Lung (tissue), 12 donors: ENCODE results near the gene IQGAP2. TPM values are rescaled to one million over a fixed set of nuclear protein-coding genes. Genes with fewer than 3 reads are reported as not detected.

Source experiments
- ATAC-seq: fragments of 200-7000 bp; cut with Tn5 transposase; one replicate; pipeline ENCODE4 v1.9.1; 2020; ENCODE audit warnings: moderate number of reproducible peaks; ENCODE audit not compliant: insufficient read depth, low FRiP score
- DNase-seq, 3 donors: peaks; one replicate each; pipeline ENCODE4 v3.0.0-alpha.2; 2013 to 2017
- H3K27ac ChIP-seq, 2 donors: one replicate each; pipeline ENCODE4 v1.5.1; 2013; ENCODE audit warnings: mild to moderate bottlenecking in 2 of 2, moderate library complexity in 2 of 2, control low read depth in 1 of 2, inconsistent platforms in 1 of 2, low read depth in 1 of 2, low read length in 1 of 2
- H3K27me3 ChIP-seq, 3 donors: one replicate each; pipeline ENCODE4 v1.5.1; 2013; ENCODE audit warnings: low read length in 2 of 3; ENCODE audit not compliant: control insufficient read depth in 3 of 3, insufficient read depth in 3 of 3
- H3K36me3 ChIP-seq, 4 donors: one replicate each; pipeline ENCODE4 v1.5.1; 2013; ENCODE audit warnings: low read length in 4 of 4, mild to moderate bottlenecking in 1 of 4, moderate library complexity in 1 of 4; ENCODE audit not compliant: control insufficient read depth in 4 of 4, insufficient read depth in 4 of 4
- H3K4me1 ChIP-seq, 5 donors: one replicate each; pipeline ENCODE4 v1.5.1; 2013; ENCODE audit warnings: low read length in 5 of 5, mild to moderate bottlenecking in 2 of 5, moderate library complexity in 1 of 5; ENCODE audit not compliant: control insufficient read depth in 5 of 5, insufficient read depth in 5 of 5
- H3K4me3 ChIP-seq: one replicate; pipeline ENCODE4 v1.5.1; 2013; ENCODE audit warnings: mild to moderate bottlenecking, control low read depth, moderate library complexity
- H3K9ac ChIP-seq, 2 donors: one replicate each; pipeline ENCODE4 v1.5.1; 2013; ENCODE audit warnings: low read length in 2 of 2, control low read depth in 1 of 2; ENCODE audit not compliant: insufficient read depth in 1 of 2
- H3K9me3 ChIP-seq, 4 donors: one replicate each; pipeline ENCODE4 v1.5.1; 2013; ENCODE audit warnings: low read length in 3 of 4, mild to moderate bottlenecking in 1 of 4, moderate library complexity in 1 of 4; ENCODE audit not compliant: control insufficient read depth in 4 of 4, insufficient read depth in 3 of 4
- WGBS, 2 donors: extraction: QIAGEN DNeasy Blood & Tissue Kit; methylation state at CpG; one replicate each; pipeline ENCODE4 v1.1.7; 2013; 5-methylcytosine and 5-hydroxymethylcytosine counted together
- polyA plus RNA-seq, 2 donors: library from polyadenylated mRNA; stranded (reverse); fragments of 200-250 nt; gene quantifications; one replicate each; pipeline ENCODE4 v1.2.1, GENCODE V29; 2013
- total RNA-seq, 2 donors: library from RNA; depleted of rRNA in 1 of 2; stranded (reverse); fragments of >200 nt in 1 of 2; gene quantifications; one replicate each; pipeline ENCODE4 v1.2.1, GENCODE V29; 2014 to 2021
- TF ChIP-seq, protein P1 (sequence below): IDR thresholded peaks from 2 replicates; pipeline ENCODE4 v1.5.1; 2012; ENCODE audit warnings: mild to moderate bottlenecking; ENCODE audit errors: control extremely low read depth, extremely low read depth
- donor health status: control.
- donor health status: control.
- donor health status: Bipolar disorder and iron deficiency.
- donor health status: healthy.
- donor health status: DM: yes; HTN: yes; CAD: no.

Gene IQGAP2
- total and polyA plus RNA-seq, 4 donors, result 6.0 to 33.6 (median 13.7) TPM

GRCh38 chr5:76376148-76376865 lies 26.8 kb upstream of the IQGAP2 start:
- Histone ChIP-seq H3K9me3 (no peaks in the 10 kb centered on the region), H3K36me3 (no peaks in the 10 kb centered on the region), H3K4me1 (peaks cover 0 to 8% (median 2%) of the 10 kb centered on the region in 5 donors), H3K27me3 (no peaks in the 10 kb centered on the region), H3K9ac (no peak overlapping the region), H3K27ac (no peak overlapping the region), H3K4me3 (no peak overlapping the region)
- ATAC-seq (no peak), DNase-seq (no peak)
- TF ChIP-seq, protein P1, sequence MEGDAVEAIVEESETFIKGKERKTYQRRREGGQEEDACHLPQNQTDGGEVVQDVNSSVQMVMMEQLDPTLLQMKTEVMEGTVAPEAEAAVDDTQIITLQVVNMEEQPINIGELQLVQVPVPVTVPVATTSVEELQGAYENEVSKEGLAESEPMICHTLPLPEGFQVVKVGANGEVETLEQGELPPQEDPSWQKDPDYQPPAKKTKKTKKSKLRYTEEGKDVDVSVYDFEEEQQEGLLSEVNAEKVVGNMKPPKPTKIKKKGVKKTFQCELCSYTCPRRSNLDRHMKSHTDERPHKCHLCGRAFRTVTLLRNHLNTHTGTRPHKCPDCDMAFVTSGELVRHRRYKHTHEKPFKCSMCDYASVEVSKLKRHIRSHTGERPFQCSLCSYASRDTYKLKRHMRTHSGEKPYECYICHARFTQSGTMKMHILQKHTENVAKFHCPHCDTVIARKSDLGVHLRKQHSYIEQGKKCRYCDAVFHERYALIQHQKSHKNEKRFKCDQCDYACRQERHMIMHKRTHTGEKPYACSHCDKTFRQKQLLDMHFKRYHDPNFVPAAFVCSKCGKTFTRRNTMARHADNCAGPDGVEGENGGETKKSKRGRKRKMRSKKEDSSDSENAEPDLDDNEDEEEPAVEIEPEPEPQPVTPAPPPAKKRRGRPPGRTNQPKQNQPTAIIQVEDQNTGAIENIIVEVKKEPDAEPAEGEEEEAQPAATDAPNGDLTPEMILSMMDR, result no peak
- WGBS, 2 donors, result 93% methylated on average over 3 of the region's 3 CpGs

DNA sequence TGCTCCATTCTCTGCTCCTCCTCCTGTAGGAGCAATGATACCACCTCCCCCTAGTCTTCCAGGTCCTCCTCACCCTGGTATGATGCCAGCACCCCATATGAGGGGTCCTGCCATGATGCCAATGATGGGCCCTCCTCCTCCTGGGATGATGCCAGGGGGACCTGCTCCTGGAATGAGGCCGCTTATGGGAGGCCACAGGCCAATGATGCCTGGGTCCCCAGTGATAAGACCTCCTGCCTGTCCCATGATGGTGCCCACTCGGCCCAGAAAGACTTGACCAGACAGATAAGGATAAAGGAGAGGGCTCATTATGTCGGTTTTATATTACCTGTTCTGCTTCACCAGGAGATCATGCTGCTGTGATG lies 26.2 kb upstream of the IQGAP2 start:
- no peaks in the 10 kb centered on the region for H3K9me3 ChIP-seq
- no peak for ATAC-seq
- H3K27me3 ChIP-seq, result no peaks in the 10 kb centered on the region
- 89 to 90% methylated on average over 3 of the region's 3 CpGs for WGBS, 2 donors
- no peaks in the 10 kb centered on the region for H3K36me3 ChIP-seq
- H3K27ac ChIP-seq, result no peak overlapping the region
- no peak for DNase-seq
- H3K9ac ChIP-seq, result no peak overlapping the region
- H3K4me3 ChIP-seq, result no peak overlapping the region
- peaks cover 0 to 7% (median 2%) of the 10 kb centered on the region in 5 donors for H3K4me1 ChIP-seq
- TF ChIP-seq, protein P1, result no peak

DNA sequence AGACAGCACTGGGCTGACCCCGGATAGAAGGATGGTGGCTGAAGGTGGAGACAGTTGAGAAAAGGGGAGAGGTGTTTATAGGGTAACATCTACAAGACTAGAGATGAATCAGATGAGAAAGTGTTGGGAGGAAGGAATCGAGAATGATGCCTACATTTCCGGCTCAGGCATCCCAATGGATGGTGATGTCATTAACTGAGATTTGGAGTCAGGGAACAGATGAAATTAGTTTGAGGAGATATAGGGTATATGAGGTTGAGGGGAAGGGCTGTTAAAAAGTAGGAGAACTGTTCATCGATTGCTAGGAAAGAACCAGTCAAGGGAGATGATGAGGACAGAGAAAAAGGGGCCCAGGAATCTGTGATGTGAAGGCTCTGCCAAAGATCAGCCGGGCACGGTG lies 24.7 kb upstream of the IQGAP2 start:
- TF ChIP-seq, protein P1, result no peak
- no peak for ATAC-seq
- Histone ChIP-seq H3K27me3 (no peaks in the 10 kb centered on the region), H3K4me1 (no peaks in the 10 kb centered on the region), H3K36me3 (no peaks in the 10 kb centered on the region), H3K4me3 (no peak overlapping the region), H3K9me3 (no peaks in the 10 kb centered on the region), H3K27ac (no peak overlapping the region), H3K9ac (no peak overlapping the region)
- 96 to 97% methylated on average over 6 of the region's 6 CpGs for WGBS, 2 donors
- DNase-seq, result no peak

GRCh38 chr5:76379316-76379715 lies 23.8 kb upstream of the IQGAP2 start:
- no peaks in the 10 kb centered on the region for H3K27me3 ChIP-seq
- H3K4me1 ChIP-seq, result peaks cover 0 to 4% (median 0%) of the 10 kb centered on the region in 5 donors
- 40 to 51% methylated on average over 5 of the region's 5 CpGs for WGBS, 2 donors
- H3K36me3 ChIP-seq, result no peaks in the 10 kb centered on the region
- H3K9me3 ChIP-seq, result no peaks in the 10 kb centered on the region
- DNase-seq, result no peak
- no peak for ATAC-seq
- H3K27ac ChIP-seq, result no peak overlapping the region
- H3K9ac ChIP-seq, result no peak overlapping the region
- no peak overlapping the region for H3K4me3 ChIP-seq
- TF ChIP-seq, protein P1, result no peak
